D341Med (cell line): ENCODE measurements around the gene TNIP3.
"Not testable (repeated sequence)": the region's sequence is repeated elsewhere in the genome, so short reads cannot be mapped to it uniquely, and the experiment has no call there.

Experiments used
- DNase-seq: peaks from one replicate; pipeline ENCODE4 v3.0.0; 2012; ENCODE audit warnings: low spot score

The TNIP3 gene

GRCh38 chr4:121177246-121178137 is 13.4 kb upstream of the TNIP3 start:
- DNase-seq = no peak

- DNase-seq = no peak
These were observed 12.2 kb upstream of the TNIP3 start for GRCh38 chr4:121176082-121176934.

GRCh38 chr4:121171477-121171876 is 7.4 kb upstream of the TNIP3 start:
- not testable (repeated sequence) for DNase-seq

GRCh38 chr4:121168446-121169281 is 4.5 kb upstream of the TNIP3 start:
- no peak for DNase-seq

- no peak for DNase-seq
These were observed 2.9 kb upstream of the TNIP3 start for GRCh38 chr4:121166976-121167375.

- no peak for DNase-seq
These were observed 1.1 kb upstream of the TNIP3 start for GRCh38 chr4:121165206-121165605.

- DNase-seq = peak; percentile 16
These were observed 7.0 kb downstream of the TNIP3 start for GRCh38 chr4:121156822-121157769.

- no peak for DNase-seq
These were observed 8.2 kb downstream of the TNIP3 start for GRCh38 chr4:121155893-121156292.

- DNase-seq = no peak
These were observed 10.0 kb downstream of the TNIP3 start for GRCh38 chr4:121154103-121154515.

GRCh38 chr4:121151942-121152341 is 12.2 kb downstream of the TNIP3 start:
- no peak for DNase-seq

- no peak for DNase-seq
These were observed 13.6 kb downstream of the TNIP3 start for GRCh38 chr4:121150486-121150885.

GRCh38 chr4:121150003-121150402 is 14.1 kb downstream of the TNIP3 start:
- no peak for DNase-seq

- no peak for DNase-seq
These were observed 15.5 kb downstream of the TNIP3 start for GRCh38 chr4:121148621-121149020.

GRCh38 chr4:121148000-121148399 is 16.1 kb downstream of the TNIP3 start:
- DNase-seq = no peak

GRCh38 chr4:121146530-121146929 is 17.6 kb downstream of the TNIP3 start:
- DNase-seq = no peak

- DNase-seq = no peak
These were observed 18.7 kb downstream of the TNIP3 start for GRCh38 chr4:121145430-121145829.

- DNase-seq = no peak
These were observed 20.1 kb downstream of the TNIP3 start for GRCh38 chr4:121144021-121144420.

GRCh38 chr4:121143131-121143530 is 21.0 kb downstream of the TNIP3 start:
- DNase-seq = no peak

- DNase-seq = no peak
These were observed 23.2 kb downstream of the TNIP3 start for GRCh38 chr4:121140716-121141460.

GRCh38 chr4:121139533-121140222 is 24.4 kb downstream of the TNIP3 start:
- DNase-seq = no peak
